HepG2 (cell line): Measurements from ENCODE around the gene TLK1. TPM values are rescaled to one million over a fixed set of nuclear protein-coding genes. Genes with fewer than 3 reads are reported as not detected.

Experiments used
- BRCA1 ChIP-seq: sonication (generic); formaldehyde crosslinking; IDR thresholded peaks from 2 replicates; pipeline ENCODE4 v1.4.0; 2020; ENCODE audit warnings: missing genetic modification reagents
- EHMT2 ChIP-seq: fragments of 200-600 bp; sonication (generic); IDR thresholded peaks from 2 replicates; pipeline ENCODE4 v1.7.0; 2017; ENCODE audit warnings: antibody characterized with exemption, low read depth, low read length, borderline replicate concordance
- GFI1 ChIP-seq: sonication (generic); formaldehyde crosslinking; IDR thresholded peaks from 2 replicates; pipeline ENCODE4 v1.5.0; 2020; ENCODE audit warnings: missing genetic modification reagents, mild to moderate bottlenecking, borderline replicate concordance
- KLF15 ChIP-seq: sonication (generic); formaldehyde crosslinking; IDR thresholded peaks from 2 replicates; pipeline ENCODE4 v1.8.1; 2023; ENCODE audit warnings: borderline replicate concordance, mild to moderate bottlenecking, inconsistent platforms, missing genetic modification reagents, mixed read lengths
- NKX3-1 ChIP-seq: sonication (generic); formaldehyde crosslinking; IDR thresholded peaks from 2 replicates; pipeline ENCODE4 v1.5.0; 2020; ENCODE audit warnings: missing genetic modification reagents
- ZNF207 ChIP-seq: fragments of 450-650 bp; IDR thresholded peaks from 2 replicates; pipeline ENCODE4 v1.6.1; 2016; ENCODE audit warnings: antibody characterized with exemption, borderline replicate concordance
- ZNF850 ChIP-seq: sonication (generic); formaldehyde crosslinking; conservative IDR thresholded peaks from 2 replicates; pipeline ENCODE4 v1.9.0; 2021; ENCODE audit warnings: mild to moderate bottlenecking, missing genetic modification reagents
- ZSCAN29 ChIP-seq: sonication (generic); formaldehyde crosslinking; conservative IDR thresholded peaks from 2 replicates; pipeline ENCODE4 v1.4.0; 2020; ENCODE audit warnings: mild to moderate bottlenecking, missing genetic modification reagents
- polyA plus RNA-seq, 8 experiments: library from polyadenylated mRNA; depleted of rRNA in 3 of 8; stranded (reverse) in 7 of 8; unstranded in 1 of 8; fragments of >200 nt; fragmentation: Illumina TruSeq in 4 of 8; extraction: Trizol in 4 of 8; gene quantifications; 2 replicates each; pipeline versions ENCODE4 v1.2.1 to v1.2.3, GENCODE V29; 2011 to 2016; ENCODE audit warnings: low read depth in 4 of 8, missing spikeins in 1 of 8, mixed read lengths in 1 of 8; ENCODE audit not compliant: insufficient read depth in 1 of 8
- total RNA-seq, 5 experiments: library from RNA; depleted of rRNA; stranded (reverse); fragments of >200 nt; fragmentation: Illumina TruSeq; extraction: Trizol; gene quantifications; 2 replicates each; pipeline ENCODE4 v1.2.3, GENCODE V29; 2016; ENCODE audit warnings: low read depth in 1 of 5
- TF ChIP-seq, protein P1 (sequence below), 2 experiments: fragments of 450-650 bp in 1 of 2; sonication (generic) in 1 of 2; formaldehyde crosslinking in 1 of 2; IDR thresholded peaks; 2 replicates each; pipeline versions ENCODE4 v1.6.1 to v1.8.0; 2016 to 2022; ENCODE audit warnings: antibody characterized with exemption in 1 of 2, mild to moderate bottlenecking in 1 of 2, missing genetic modification reagents in 1 of 2
- TF ChIP-seq, protein P2 (sequence below): sonication (generic); formaldehyde crosslinking; IDR thresholded peaks from 2 replicates; pipeline ENCODE4 v1.5.0; 2020; ENCODE audit warnings: mild to moderate bottlenecking, missing genetic modification reagents, borderline replicate concordance
- TF ChIP-seq, protein P3 (sequence below): sonication (generic); formaldehyde crosslinking; IDR thresholded peaks from 2 replicates; pipeline ENCODE4 v1.4.0; 2020; ENCODE audit warnings: missing genetic modification reagents

The TLK1 gene
- total and polyA plus RNA-seq, 2 of the 13 experiments (the other 11 are each of a cell fraction or from before 2014, with no cell fraction given), result 16.8 to 28.7 TPM

DNA sequence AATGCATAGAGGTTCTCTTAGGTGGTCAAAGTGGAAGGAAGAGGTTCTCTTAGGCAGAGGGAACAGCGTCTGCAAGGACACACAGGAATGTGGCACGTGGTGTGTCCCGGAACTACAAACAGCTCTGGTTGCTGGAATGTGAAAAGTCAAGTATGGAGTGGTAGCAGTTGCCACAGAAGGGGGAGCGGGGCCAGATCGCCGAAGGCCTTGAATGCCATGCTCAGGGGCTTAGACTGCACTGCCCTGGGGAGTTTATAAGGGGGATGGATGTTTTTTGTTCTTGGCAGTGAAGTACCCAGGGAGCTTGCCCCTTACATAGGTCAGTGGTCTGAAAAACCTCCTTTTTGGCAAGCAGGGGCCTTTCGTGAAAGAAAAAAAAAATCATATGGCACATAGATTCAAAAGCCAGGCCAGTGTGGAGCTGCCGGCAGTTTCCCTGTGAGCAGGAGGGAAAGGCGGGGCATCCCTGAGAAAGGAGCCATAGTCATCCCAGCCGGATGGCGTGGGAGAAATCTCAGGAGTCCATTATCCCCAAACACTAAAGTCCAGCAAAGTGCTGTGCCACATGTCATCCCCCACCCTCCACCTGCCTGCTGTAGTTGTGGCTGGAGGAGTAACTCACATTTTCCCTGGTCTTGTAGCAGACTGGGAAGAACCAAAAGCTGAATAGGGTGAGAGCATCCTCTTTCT lies 186.2 kb downstream of the TLK1 start (continued):
- TF ChIP-seq, protein P1, sequence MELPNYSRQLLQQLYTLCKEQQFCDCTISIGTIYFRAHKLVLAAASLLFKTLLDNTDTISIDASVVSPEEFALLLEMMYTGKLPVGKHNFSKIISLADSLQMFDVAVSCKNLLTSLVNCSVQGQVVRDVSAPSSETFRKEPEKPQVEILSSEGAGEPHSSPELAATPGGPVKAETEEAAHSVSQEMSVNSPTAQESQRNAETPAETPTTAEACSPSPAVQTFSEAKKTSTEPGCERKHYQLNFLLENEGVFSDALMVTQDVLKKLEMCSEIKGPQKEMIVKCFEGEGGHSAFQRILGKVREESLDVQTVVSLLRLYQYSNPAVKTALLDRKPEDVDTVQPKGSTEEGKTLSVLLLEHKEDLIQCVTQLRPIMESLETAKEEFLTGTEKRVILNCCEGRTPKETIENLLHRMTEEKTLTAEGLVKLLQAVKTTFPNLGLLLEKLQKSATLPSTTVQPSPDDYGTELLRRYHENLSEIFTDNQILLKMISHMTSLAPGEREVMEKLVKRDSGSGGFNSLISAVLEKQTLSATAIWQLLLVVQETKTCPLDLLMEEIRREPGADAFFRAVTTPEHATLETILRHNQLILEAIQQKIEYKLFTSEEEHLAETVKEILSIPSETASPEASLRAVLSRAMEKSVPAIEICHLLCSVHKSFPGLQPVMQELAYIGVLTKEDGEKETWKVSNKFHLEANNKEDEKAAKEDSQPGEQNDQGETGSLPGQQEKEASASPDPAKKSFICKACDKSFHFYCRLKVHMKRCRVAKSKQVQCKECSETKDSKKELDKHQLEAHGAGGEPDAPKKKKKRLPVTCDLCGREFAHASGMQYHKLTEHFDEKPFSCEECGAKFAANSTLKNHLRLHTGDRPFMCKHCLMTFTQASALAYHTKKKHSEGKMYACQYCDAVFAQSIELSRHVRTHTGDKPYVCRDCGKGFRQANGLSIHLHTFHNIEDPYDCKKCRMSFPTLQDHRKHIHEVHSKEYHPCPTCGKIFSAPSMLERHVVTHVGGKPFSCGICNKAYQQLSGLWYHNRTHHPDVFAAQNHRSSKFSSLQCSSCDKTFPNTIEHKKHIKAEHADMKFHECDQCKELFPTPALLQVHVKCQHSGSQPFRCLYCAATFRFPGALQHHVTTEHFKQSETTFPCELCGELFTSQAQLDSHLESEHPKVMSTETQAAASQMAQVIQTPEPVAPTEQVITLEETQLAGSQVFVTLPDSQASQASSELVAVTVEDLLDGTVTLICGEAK (IDR thresholded peaks at IDR 0.05), result no peak
- TF ChIP-seq, protein P1 (CRISPR knock-in tag; IDR thresholded peaks at IDR 0.05), result no peak; the same call in 1 of the 2 replicates
- TF ChIP-seq, protein P2, sequence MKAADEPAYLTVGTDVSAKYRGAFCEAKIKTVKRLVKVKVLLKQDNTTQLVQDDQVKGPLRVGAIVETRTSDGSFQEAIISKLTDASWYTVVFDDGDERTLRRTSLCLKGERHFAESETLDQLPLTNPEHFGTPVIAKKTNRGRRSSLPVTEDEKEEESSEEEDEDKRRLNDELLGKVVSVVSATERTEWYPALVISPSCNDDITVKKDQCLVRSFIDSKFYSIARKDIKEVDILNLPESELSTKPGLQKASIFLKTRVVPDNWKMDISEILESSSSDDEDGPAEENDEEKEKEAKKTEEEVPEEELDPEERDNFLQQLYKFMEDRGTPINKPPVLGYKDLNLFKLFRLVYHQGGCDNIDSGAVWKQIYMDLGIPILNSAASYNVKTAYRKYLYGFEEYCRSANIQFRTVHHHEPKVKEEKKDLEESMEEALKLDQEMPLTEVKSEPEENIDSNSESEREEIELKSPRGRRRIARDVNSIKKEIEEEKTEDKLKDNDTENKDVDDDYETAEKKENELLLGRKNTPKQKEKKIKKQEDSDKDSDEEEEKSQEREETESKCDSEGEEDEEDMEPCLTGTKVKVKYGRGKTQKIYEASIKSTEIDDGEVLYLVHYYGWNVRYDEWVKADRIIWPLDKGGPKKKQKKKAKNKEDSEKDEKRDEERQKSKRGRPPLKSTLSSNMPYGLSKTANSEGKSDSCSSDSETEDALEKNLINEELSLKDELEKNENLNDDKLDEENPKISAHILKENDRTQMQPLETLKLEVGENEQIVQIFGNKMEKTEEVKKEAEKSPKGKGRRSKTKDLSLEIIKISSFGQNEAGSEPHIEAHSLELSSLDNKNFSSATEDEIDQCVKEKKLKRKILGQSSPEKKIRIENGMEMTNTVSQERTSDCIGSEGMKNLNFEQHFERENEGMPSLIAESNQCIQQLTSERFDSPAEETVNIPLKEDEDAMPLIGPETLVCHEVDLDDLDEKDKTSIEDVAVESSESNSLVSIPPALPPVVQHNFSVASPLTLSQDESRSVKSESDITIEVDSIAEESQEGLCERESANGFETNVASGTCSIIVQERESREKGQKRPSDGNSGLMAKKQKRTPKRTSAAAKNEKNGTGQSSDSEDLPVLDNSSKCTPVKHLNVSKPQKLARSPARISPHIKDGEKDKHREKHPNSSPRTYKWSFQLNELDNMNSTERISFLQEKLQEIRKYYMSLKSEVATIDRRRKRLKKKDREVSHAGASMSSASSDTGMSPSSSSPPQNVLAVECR (CRISPR knock-in tag), result peak; percentile 11; the same call in 1 of the 2 replicates
- TF ChIP-seq BRCA1 (CRISPR knock-in tag) (no peak), ZNF850 (no peak), ZSCAN29 (CRISPR knock-in tag) (no peak), ZNF207 (no peak), NKX3-1 (CRISPR knock-in tag) (no peak), EHMT2 (no peak), GFI1 (CRISPR knock-in tag) (peak; percentile 82), KLF15 (CRISPR knock-in tag) (no peak)
- TF ChIP-seq, protein P3, sequence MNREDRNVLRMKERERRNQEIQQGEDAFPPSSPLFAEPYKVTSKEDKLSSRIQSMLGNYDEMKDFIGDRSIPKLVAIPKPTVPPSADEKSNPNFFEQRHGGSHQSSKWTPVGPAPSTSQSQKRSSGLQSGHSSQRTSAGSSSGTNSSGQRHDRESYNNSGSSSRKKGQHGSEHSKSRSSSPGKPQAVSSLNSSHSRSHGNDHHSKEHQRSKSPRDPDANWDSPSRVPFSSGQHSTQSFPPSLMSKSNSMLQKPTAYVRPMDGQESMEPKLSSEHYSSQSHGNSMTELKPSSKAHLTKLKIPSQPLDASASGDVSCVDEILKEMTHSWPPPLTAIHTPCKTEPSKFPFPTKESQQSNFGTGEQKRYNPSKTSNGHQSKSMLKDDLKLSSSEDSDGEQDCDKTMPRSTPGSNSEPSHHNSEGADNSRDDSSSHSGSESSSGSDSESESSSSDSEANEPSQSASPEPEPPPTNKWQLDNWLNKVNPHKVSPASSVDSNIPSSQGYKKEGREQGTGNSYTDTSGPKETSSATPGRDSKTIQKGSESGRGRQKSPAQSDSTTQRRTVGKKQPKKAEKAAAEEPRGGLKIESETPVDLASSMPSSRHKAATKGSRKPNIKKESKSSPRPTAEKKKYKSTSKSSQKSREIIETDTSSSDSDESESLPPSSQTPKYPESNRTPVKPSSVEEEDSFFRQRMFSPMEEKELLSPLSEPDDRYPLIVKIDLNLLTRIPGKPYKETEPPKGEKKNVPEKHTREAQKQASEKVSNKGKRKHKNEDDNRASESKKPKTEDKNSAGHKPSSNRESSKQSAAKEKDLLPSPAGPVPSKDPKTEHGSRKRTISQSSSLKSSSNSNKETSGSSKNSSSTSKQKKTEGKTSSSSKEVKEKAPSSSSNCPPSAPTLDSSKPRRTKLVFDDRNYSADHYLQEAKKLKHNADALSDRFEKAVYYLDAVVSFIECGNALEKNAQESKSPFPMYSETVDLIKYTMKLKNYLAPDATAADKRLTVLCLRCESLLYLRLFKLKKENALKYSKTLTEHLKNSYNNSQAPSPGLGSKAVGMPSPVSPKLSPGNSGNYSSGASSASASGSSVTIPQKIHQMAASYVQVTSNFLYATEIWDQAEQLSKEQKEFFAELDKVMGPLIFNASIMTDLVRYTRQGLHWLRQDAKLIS (CRISPR knock-in tag), result no peak
